Liver (tissue), 9 donors: ENCODE results near the gene IFT122. TPM values are rescaled to one million over a fixed set of nuclear protein-coding genes. Genes with fewer than 3 reads are reported as not detected.

Experiments used
- DNase-seq: peaks from one replicate; pipeline ENCODE4 v3.0.0-alpha.2; 2017; ENCODE audit warnings: low spot score
- H3K27ac ChIP-seq, 2 donors: one replicate each; pipeline ENCODE4 v1.7.0; 2013; ENCODE audit warnings: inconsistent platforms in 2 of 2, low read length in 2 of 2, control low read depth in 1 of 2, low read depth in 1 of 2, mild to moderate bottlenecking in 1 of 2
- H3K27me3 ChIP-seq, 4 donors: one replicate each; pipeline versions ENCODE4 v1.6.1 to v1.7.0; 2013; ENCODE audit warnings: low read length in 3 of 4, inconsistent platforms in 1 of 4, mild to moderate bottlenecking in 1 of 4, moderate library complexity in 1 of 4; ENCODE audit not compliant: control insufficient read depth in 4 of 4, insufficient read depth in 4 of 4
- H3K36me3 ChIP-seq, 4 donors: one replicate each; pipeline versions ENCODE4 v1.6.1 to v1.7.0; 2013; ENCODE audit warnings: low read length in 3 of 4, mild to moderate bottlenecking in 3 of 4, low read depth in 1 of 4, moderate library complexity in 1 of 4; ENCODE audit not compliant: control insufficient read depth in 4 of 4, insufficient read depth in 3 of 4
- H3K4me1 ChIP-seq, 4 donors: one replicate each; pipeline versions ENCODE4 v1.6.1 to v1.7.0; 2013; ENCODE audit warnings: low read length in 3 of 4, mild to moderate bottlenecking in 3 of 4, moderate library complexity in 1 of 4; ENCODE audit not compliant: control insufficient read depth in 4 of 4, insufficient read depth in 4 of 4
- H3K4me3 ChIP-seq, 3 donors: one replicate each; pipeline versions ENCODE4 v1.6.1 to v1.7.0; 2013; ENCODE audit warnings: low read length in 3 of 3, control low read depth in 1 of 3, low read depth in 1 of 3, mild to moderate bottlenecking in 1 of 3
- H3K9ac ChIP-seq, 2 donors: one replicate each; pipeline ENCODE4 v1.7.0; 2013; ENCODE audit warnings: low read length in 2 of 2, mild to moderate bottlenecking in 2 of 2, moderate library complexity in 2 of 2, control low read depth in 1 of 2, low read depth in 1 of 2
- H3K9me3 ChIP-seq, 4 donors: one replicate each; pipeline versions ENCODE4 v1.6.1 to v1.7.0; 2013; ENCODE audit warnings: low read length in 3 of 4; ENCODE audit not compliant: control insufficient read depth in 4 of 4
- EGR1 ChIP-seq, 2 donors: IDR thresholded peaks; 2 replicates each; pipeline ENCODE4 v1.6.1; 2016 to 2018; ENCODE audit warnings: antibody characterized with exemption in 2 of 2, low read depth in 2 of 2
- FOXA1 ChIP-seq: IDR thresholded peaks from 2 replicates; pipeline ENCODE4 v1.6.1; 2016; ENCODE audit warnings: antibody characterized with exemption
- FOXA2 ChIP-seq: IDR thresholded peaks from 2 replicates; pipeline ENCODE4 v1.6.1; 2016; ENCODE audit warnings: antibody characterized with exemption
- GABPA ChIP-seq, 2 donors: IDR thresholded peaks in 1 of 2; conservative IDR thresholded peaks in 1 of 2; 2 replicates each; pipeline ENCODE4 v1.6.1; 2016; ENCODE audit warnings: antibody characterized with exemption in 2 of 2, mild to moderate bottlenecking in 1 of 2, moderate library complexity in 1 of 2
- HNF4A ChIP-seq, 2 donors: conservative IDR thresholded peaks; 2 replicates each; pipeline ENCODE4 v1.6.1; 2016; ENCODE audit warnings: antibody characterized with exemption in 2 of 2, mild to moderate bottlenecking in 2 of 2
- HNF4G ChIP-seq: IDR thresholded peaks from 2 replicates; pipeline ENCODE4 v1.6.1; 2016; ENCODE audit warnings: antibody characterized with exemption
- JUND ChIP-seq, 2 donors: IDR thresholded peaks; 2 replicates each; pipeline ENCODE4 v1.6.1; 2016; ENCODE audit warnings: antibody characterized with exemption in 2 of 2
- NR2F2 ChIP-seq: IDR thresholded peaks from 2 replicates; pipeline ENCODE4 v1.6.1; 2016; ENCODE audit warnings: antibody characterized with exemption
- RAD21 ChIP-seq, 2 donors: IDR thresholded peaks; 2 replicates each; pipeline ENCODE4 v1.6.1; 2016; ENCODE audit warnings: antibody characterized with exemption in 2 of 2, mild to moderate bottlenecking in 2 of 2
- RXRA ChIP-seq, 2 donors: IDR thresholded peaks; 2 replicates each; pipeline ENCODE4 v1.6.1; 2017 to 2018; ENCODE audit warnings: antibody characterized with exemption in 2 of 2, mild to moderate bottlenecking in 1 of 2
- SP1 ChIP-seq: IDR thresholded peaks from 2 replicates; pipeline ENCODE4 v1.6.1; 2018; ENCODE audit warnings: antibody characterized with exemption, mild to moderate bottlenecking
- TAF1 ChIP-seq: conservative IDR thresholded peaks from 2 replicates; pipeline ENCODE4 v1.6.1; 2016; ENCODE audit warnings: antibody characterized with exemption, mild to moderate bottlenecking
- YY1 ChIP-seq: IDR thresholded peaks from 2 replicates; pipeline ENCODE4 v1.6.1; 2016; ENCODE audit warnings: antibody characterized with exemption, mild to moderate bottlenecking
- WGBS: extraction: QIAGEN DNeasy Blood & Tissue Kit; methylation state at CpG from one replicate; pipeline ENCODE4 v1.1.7; 2013; 5-methylcytosine and 5-hydroxymethylcytosine counted together
- polyA plus RNA-seq, 2 donors: library from polyadenylated mRNA; stranded (reverse) in 1 of 2; unstranded in 1 of 2; fragments of 200-250 nt in 1 of 2; fragments of >200 nt in 1 of 2; fragmentation: Nextera tagmentation in 1 of 2; extraction: Ambion mirVana in 1 of 2; gene quantifications; one replicate each; pipeline versions ENCODE4 v1.2.1 to v1.2.3, GENCODE V29; 2013 to 2015
- total RNA-seq, 2 donors: library from RNA; depleted of rRNA; stranded (reverse); fragments of >200 nt; gene quantifications; one replicate each; pipeline ENCODE4 v1.2.3, GENCODE V29; 2014
- TF ChIP-seq, protein P1 (sequence below): fragments of 150-350 bp; IDR thresholded peaks from 2 replicates; pipeline ENCODE4 v1.5.1; 2017; ENCODE audit warnings: improper control_type of control experiment, low read depth, low read length; ENCODE audit not compliant: missing input control
- TF ChIP-seq, protein P2 (sequence below): IDR thresholded peaks from 2 replicates; pipeline ENCODE4 v1.6.1; 2016; ENCODE audit warnings: antibody characterized with exemption, mild to moderate bottlenecking
- TF ChIP-seq, protein P3 (sequence below): IDR thresholded peaks from 2 replicates; pipeline ENCODE4 v1.6.1; 2016; ENCODE audit warnings: antibody characterized with exemption
- TF ChIP-seq, protein P4 (sequence below): IDR thresholded peaks from 2 replicates; pipeline ENCODE4 v1.6.1; 2016; ENCODE audit warnings: antibody characterized with exemption
- TF ChIP-seq, protein P5 (sequence below): IDR thresholded peaks from 2 replicates; pipeline ENCODE4 v1.6.1; 2016; ENCODE audit warnings: antibody characterized with exemption
- donor health status: healthy.
- donor health status: healthy.
- donor health status: healthy.
- donor health status: healthy.
- donor health status: healthy.

Gene IFT122
- total and polyA plus RNA-seq, 4 donors, result 3.3 to 25.8 (median 10.6) TPM

DNA sequence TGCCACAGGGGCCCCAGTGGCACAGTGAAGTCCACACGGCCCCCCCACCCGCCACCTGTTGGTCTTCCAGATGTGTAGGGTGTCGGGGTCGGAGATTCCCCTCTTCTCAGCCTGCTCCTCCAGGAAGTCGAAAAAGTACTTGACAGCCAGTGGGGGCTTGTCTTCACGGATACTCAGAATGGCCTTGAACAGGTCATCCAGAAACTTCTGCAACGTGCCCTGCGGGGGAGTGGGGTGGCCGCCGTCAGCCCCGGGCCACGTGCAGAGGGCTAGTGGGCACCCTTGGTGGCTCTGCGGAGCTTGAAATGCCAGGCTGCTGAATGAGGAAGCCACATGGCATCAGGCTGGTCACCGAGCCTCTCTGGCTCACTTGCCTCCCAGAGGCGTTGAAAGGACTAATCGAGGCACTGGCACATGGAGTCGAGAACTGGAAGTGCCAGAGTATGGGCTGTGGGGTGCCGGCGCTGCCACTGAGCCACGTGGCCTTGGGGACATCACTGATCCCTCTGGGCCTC, 119.6 kb downstream of the IFT122 start:
- no peaks in the 10 kb centered on the region for H3K27me3 ChIP-seq
- no peaks in the 10 kb centered on the region for H3K9me3 ChIP-seq
- no peak overlapping the region for H3K4me3 ChIP-seq
- H3K9ac ChIP-seq, result no peak overlapping the region
- 89% methylated on average over 20 of the region's 20 CpGs for WGBS
- peaks cover 0 to 6% (median 0%) of the 10 kb centered on the region in 4 donors for H3K4me1 ChIP-seq
- H3K36me3 ChIP-seq, result peaks cover 0 to 1% (median 0%) of the 10 kb centered on the region in 4 donors
- TF ChIP-seq FOXA2 (no peak), YY1 (no peak), SP1 (no peak), RAD21 (IDR thresholded peaks at IDR 0.05) (no peak), GABPA (IDR thresholded peaks at IDR 0.05 in 1 of 2, conservative IDR thresholded peaks at IDR 0.05 in 1 of 2) (no peak), HNF4A (conservative IDR thresholded peaks at IDR 0.05) (no peak), HNF4G (no peak), FOXA1 (no peak), NR2F2 (no peak), JUND (IDR thresholded peaks at IDR 0.05) (no peak), RXRA (IDR thresholded peaks at IDR 0.05) (no peak), EGR1 (IDR thresholded peaks at IDR 0.05; ENCODE audit: low read depth in 2 of 2) (no peak), TAF1 (no peak)
- TF ChIP-seq, protein P1, sequence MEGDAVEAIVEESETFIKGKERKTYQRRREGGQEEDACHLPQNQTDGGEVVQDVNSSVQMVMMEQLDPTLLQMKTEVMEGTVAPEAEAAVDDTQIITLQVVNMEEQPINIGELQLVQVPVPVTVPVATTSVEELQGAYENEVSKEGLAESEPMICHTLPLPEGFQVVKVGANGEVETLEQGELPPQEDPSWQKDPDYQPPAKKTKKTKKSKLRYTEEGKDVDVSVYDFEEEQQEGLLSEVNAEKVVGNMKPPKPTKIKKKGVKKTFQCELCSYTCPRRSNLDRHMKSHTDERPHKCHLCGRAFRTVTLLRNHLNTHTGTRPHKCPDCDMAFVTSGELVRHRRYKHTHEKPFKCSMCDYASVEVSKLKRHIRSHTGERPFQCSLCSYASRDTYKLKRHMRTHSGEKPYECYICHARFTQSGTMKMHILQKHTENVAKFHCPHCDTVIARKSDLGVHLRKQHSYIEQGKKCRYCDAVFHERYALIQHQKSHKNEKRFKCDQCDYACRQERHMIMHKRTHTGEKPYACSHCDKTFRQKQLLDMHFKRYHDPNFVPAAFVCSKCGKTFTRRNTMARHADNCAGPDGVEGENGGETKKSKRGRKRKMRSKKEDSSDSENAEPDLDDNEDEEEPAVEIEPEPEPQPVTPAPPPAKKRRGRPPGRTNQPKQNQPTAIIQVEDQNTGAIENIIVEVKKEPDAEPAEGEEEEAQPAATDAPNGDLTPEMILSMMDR, result no peak
- TF ChIP-seq, protein P2, sequence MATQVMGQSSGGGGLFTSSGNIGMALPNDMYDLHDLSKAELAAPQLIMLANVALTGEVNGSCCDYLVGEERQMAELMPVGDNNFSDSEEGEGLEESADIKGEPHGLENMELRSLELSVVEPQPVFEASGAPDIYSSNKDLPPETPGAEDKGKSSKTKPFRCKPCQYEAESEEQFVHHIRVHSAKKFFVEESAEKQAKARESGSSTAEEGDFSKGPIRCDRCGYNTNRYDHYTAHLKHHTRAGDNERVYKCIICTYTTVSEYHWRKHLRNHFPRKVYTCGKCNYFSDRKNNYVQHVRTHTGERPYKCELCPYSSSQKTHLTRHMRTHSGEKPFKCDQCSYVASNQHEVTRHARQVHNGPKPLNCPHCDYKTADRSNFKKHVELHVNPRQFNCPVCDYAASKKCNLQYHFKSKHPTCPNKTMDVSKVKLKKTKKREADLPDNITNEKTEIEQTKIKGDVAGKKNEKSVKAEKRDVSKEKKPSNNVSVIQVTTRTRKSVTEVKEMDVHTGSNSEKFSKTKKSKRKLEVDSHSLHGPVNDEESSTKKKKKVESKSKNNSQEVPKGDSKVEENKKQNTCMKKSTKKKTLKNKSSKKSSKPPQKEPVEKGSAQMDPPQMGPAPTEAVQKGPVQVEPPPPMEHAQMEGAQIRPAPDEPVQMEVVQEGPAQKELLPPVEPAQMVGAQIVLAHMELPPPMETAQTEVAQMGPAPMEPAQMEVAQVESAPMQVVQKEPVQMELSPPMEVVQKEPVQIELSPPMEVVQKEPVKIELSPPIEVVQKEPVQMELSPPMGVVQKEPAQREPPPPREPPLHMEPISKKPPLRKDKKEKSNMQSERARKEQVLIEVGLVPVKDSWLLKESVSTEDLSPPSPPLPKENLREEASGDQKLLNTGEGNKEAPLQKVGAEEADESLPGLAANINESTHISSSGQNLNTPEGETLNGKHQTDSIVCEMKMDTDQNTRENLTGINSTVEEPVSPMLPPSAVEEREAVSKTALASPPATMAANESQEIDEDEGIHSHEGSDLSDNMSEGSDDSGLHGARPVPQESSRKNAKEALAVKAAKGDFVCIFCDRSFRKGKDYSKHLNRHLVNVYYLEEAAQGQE, result no peak
- TF ChIP-seq, protein P3, sequence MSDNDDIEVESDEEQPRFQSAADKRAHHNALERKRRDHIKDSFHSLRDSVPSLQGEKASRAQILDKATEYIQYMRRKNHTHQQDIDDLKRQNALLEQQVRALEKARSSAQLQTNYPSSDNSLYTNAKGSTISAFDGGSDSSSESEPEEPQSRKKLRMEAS, result no peak
- TF ChIP-seq, protein P4, sequence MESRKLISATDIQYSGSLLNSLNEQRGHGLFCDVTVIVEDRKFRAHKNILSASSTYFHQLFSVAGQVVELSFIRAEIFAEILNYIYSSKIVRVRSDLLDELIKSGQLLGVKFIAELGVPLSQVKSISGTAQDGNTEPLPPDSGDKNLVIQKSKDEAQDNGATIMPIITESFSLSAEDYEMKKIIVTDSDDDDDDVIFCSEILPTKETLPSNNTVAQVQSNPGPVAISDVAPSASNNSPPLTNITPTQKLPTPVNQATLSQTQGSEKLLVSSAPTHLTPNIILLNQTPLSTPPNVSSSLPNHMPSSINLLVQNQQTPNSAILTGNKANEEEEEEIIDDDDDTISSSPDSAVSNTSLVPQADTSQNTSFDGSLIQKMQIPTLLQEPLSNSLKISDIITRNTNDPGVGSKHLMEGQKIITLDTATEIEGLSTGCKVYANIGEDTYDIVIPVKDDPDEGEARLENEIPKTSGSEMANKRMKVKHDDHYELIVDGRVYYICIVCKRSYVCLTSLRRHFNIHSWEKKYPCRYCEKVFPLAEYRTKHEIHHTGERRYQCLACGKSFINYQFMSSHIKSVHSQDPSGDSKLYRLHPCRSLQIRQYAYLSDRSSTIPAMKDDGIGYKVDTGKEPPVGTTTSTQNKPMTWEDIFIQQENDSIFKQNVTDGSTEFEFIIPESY, result no peak
- TF ChIP-seq, protein P5, sequence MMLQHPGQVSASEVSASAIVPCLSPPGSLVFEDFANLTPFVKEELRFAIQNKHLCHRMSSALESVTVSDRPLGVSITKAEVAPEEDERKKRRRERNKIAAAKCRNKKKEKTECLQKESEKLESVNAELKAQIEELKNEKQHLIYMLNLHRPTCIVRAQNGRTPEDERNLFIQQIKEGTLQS, result no peak
- DNase-seq, result no peak
- no peak overlapping the region for H3K27ac ChIP-seq
